Heart left ventricle (tissue), 16 donors: ENCODE measurements around the gene STK11. TPM values are rescaled to one million over a fixed set of nuclear protein-coding genes. Genes with fewer than 3 reads are reported as not detected.

ENCODE experiments used
- ATAC-seq, 4 donors: fragments of 200-7000 bp; cut with Tn5 transposase; one replicate each; pipeline ENCODE4 v1.9.1; 2020 to 2022; ENCODE audit warnings: moderate library complexity in 4 of 4, mild to moderate bottlenecking in 3 of 4, moderate number of reproducible peaks in 1 of 4
- DNase-seq, 5 donors: peaks; one replicate each; pipeline ENCODE4 v3.0.0-alpha.2; 2020
- H3K27ac ChIP-seq, 12 donors: fragments of 200-600 bp; sonication (generic) in 4 of 12; one replicate each; pipeline versions ENCODE4 v1.5.0 to v1.8.0; 2016 to 2022; ENCODE audit warnings: mild to moderate bottlenecking in 2 of 12
- H3K27me3 ChIP-seq, 9 donors: fragments of 200-600 bp; sonication (generic) in 2 of 9; one replicate each; pipeline versions ENCODE4 v1.5.1 to v1.8.0; 2016 to 2022; ENCODE audit warnings: mild to moderate bottlenecking in 3 of 9
- H3K36me3 ChIP-seq, 9 donors: fragments of 200-600 bp; sonication (generic) in 2 of 9; one replicate each; pipeline versions ENCODE4 v1.5.0 to v1.8.0; 2018 to 2022; ENCODE audit warnings: mild to moderate bottlenecking in 2 of 9
- H3K4me1 ChIP-seq, 12 donors: fragments of 200-600 bp; sonication (generic) in 4 of 12; one replicate each; pipeline versions ENCODE4 v1.5.0 to v1.8.0; 2016 to 2022; ENCODE audit warnings: mild to moderate bottlenecking in 3 of 12
- H3K4me3 ChIP-seq, 12 donors: fragments of 200-600 bp; sonication (generic) in 4 of 12; one replicate each; pipeline versions ENCODE4 v1.5.0 to v1.8.0; 2017 to 2022; ENCODE audit warnings: mild to moderate bottlenecking in 9 of 12, moderate library complexity in 4 of 12
- H3K9me3 ChIP-seq, 12 donors: fragments of 200-600 bp; sonication (generic) in 4 of 12; one replicate each; pipeline versions ENCODE4 v1.5.0 to v1.8.0; 2016 to 2022; ENCODE audit warnings: mild to moderate bottlenecking in 1 of 12
- POLR2A ChIP-seq, 2 donors: fragments of 450-650 bp; IDR thresholded peaks; one replicate each; pipeline ENCODE4 v1.6.1; 2017; ENCODE audit warnings: antibody characterized with exemption in 2 of 2, mild to moderate bottlenecking in 2 of 2, moderate library complexity in 2 of 2
- WGBS, 4 donors: extraction: QIAGEN DNeasy Blood & Tissue Kit in 2 of 4; methylation state at CpG; one replicate each; pipeline versions ENCODE4 v1.1.5 to v1.1.7; 2013 to 2018; 5-methylcytosine and 5-hydroxymethylcytosine counted together
- intact Hi-C, 10 donors: fragments of 100-400 bp; cut with DNase I; formaldehyde crosslinking; loops; one replicate each; pipeline versions ENCODE4 v1.11.1 to v1.14.2; 2022
- polyA plus RNA-seq, 2 donors: library from polyadenylated mRNA; stranded (reverse); fragments of 200-250 nt; gene quantifications; one replicate each; pipeline ENCODE4 v1.2.3, GENCODE V29; 2013
- total RNA-seq, 9 donors: library from RNA; depleted of rRNA in 2 of 9; stranded (reverse); fragments of >200 nt in 2 of 9; fragmentation: NEBNext Ultra II Directional in 3 of 9; extraction: Animal tissue kit (Norgen Biotek cat#: 25700) in 3 of 9; gene quantifications; one replicate each; pipeline versions ENCODE4 v1.1.0 to v1.2.4, GENCODE V29; 2016 to 2023
- TF ChIP-seq, protein P1 (sequence below), 12 donors: fragments of 200-600 bp; sonication (generic) in 4 of 12; IDR thresholded peaks; one replicate each; pipeline versions ENCODE4 v1.5.0 to v1.8.0; 2018 to 2022; ENCODE audit warnings: antibody characterized with exemption in 12 of 12, mild to moderate bottlenecking in 5 of 12
- donor health status: ischemic (EF 13 %, LVEDD 7.1; RV severe dilation, severe dysfunction).
- donor health status: healthy with polysubstance abuse.
- donor health status: DM: no; HTN: yes; CAD: no.
- donor health status: DM: no; HTN: no; CAD: no.
- donor health status: ischemic (EF 25% LVEDD 6.9; RV normal size, moderate dysfunction).
- donor health status: ischemic (EF 25% LVEDD 5.7; RV mildly dilated, moderate dysfunction).
- donor health status: healthy.
- donor health status: DM: yes; HTN: yes; CAD: no.
- donor health status: ischemic (EF 35%, LVEDD 5.7; RV mildly dilated, moderate dysfunction).
- donor health status: nonischemic (EF 11% LVEDD 7.7; RV severe dilation, severe dysfunction).
- donor health status: DM: yes; HTN: yes; CAD: no.
- donor health status: PGD.
- donor health status: ischemic (EF 29% LVEDD 5.4; RV normal size, mild dysfunction).
- donor health status: nonischemic (EF 23%, LVEDD 6.1; RV moderate dilation, normal function).

Gene STK11
- total and polyA plus RNA-seq, 11 donors, result 44.7 to 92.0 (median 50.7) TPM

DNA sequence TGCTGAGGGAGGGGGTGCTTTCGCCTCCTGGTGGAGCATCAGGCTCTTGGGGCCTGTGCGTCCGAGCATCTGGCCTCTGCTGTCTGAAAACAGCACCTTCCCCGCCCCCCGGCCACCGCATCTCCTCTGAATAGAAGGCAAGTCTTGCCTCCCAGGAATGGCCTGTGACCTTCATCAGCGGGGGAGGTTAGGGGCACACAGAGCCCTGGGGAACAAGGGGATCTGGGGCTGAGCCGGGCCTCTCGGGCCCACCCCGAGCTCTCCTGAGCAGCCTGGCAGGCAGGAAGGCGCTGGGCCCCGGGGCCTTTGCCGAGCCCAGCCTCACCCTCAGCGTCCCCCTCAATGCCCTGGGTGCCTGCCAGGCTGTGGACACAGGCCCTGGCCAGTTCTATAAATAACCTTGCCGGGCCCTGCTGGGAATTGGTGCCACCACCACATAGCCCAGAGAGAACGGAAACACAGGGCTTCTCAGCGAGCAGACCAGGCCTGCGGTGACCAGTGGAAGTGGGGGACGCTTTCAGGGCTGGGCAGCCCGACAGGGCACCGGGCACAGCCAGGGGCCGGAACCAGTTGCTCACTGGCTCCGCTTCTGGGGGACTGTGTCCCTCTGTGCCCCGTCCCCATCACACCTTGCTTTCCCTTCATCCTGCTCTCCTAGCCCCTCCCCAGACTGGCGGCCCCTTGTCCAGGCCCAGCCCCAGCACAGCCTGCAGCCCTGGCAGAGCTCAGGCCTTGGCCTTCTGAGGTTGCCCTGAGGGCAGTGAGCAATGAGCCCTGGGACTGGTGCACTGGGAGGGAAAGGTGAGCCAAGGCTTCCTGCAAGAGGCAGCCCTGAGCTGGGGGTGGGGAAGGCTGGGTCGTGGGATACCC lies 9.5 kb downstream of the STK11 start:
- peak overlapping the region in 9 of 12 donors; percentile 10 to 32 (median 19) for H3K4me3 ChIP-seq
- no peaks in the 10 kb centered on the region for H3K9me3 ChIP-seq
- TF ChIP-seq, protein P1, sequence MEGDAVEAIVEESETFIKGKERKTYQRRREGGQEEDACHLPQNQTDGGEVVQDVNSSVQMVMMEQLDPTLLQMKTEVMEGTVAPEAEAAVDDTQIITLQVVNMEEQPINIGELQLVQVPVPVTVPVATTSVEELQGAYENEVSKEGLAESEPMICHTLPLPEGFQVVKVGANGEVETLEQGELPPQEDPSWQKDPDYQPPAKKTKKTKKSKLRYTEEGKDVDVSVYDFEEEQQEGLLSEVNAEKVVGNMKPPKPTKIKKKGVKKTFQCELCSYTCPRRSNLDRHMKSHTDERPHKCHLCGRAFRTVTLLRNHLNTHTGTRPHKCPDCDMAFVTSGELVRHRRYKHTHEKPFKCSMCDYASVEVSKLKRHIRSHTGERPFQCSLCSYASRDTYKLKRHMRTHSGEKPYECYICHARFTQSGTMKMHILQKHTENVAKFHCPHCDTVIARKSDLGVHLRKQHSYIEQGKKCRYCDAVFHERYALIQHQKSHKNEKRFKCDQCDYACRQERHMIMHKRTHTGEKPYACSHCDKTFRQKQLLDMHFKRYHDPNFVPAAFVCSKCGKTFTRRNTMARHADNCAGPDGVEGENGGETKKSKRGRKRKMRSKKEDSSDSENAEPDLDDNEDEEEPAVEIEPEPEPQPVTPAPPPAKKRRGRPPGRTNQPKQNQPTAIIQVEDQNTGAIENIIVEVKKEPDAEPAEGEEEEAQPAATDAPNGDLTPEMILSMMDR (IDR thresholded peaks at IDR 0.05), result no peak
- peak in 1 of 2 donors; percentile 21 for TF ChIP-seq POLR2A (IDR thresholded peaks at IDR 0.05)
- ATAC-seq (peak; percentile 74 to 78 (median 76)), DNase-seq (peak; percentile 74 to 89 (median 80))
- peak overlapping the region; percentile 80 to 96 (median 88) for H3K27ac ChIP-seq
- H3K36me3 ChIP-seq, result peaks cover 0 to 22% (median 4%) of the 10 kb centered on the region in 9 donors
- WGBS, 4 donors, result 42 to 57% (median 51%) methylated on average over 16 to 26 of the region's 26 CpGs
- peaks cover 21 to 94% (median 77%) of the 10 kb centered on the region in 12 donors for H3K4me1 ChIP-seq
- H3K27me3 ChIP-seq, result no peaks in the 10 kb centered on the region
- intact Hi-C loops, result loop anchor here in 1 of 10 donors (2.0 kb wide), 1 partner anchor 26 kb away; the partner anchor contains the start of gene ATP5F1D

DNA sequence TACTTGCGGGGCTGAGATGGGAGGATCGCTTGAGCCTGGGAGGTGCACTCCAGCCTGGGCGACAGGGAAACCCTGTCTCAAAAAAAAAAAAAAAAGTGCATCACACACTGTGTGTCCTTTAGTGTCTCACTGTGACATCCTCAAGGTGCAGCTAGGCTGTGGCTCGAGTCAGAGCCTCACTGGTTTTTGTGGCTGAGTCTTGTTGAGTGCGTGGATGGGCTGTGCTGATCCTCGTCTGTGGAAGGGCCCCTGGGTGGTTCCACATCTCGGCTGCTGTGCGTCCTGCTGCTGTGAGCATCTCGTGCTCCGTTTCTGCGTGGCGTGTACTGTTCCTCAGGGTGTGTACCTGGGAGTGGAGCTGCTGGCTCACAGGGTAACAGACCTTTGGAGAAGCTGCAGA lies 11.2 kb downstream of the STK11 start:
- intact Hi-C loops, result no loop called here
- WGBS, 4 donors, result 72 to 79% (median 77%) methylated on average over 12 of the region's 12 CpGs
- Histone ChIP-seq H3K4me1 (peaks cover 21 to 97% (median 83%) of the 10 kb centered on the region in 12 donors), H3K27ac (peak overlapping the region in 11 of 12 donors; percentile 37 to 96 (median 87)), H3K9me3 (no peaks in the 10 kb centered on the region), H3K36me3 (peaks cover 0 to 27% (median 18%) of the 10 kb centered on the region in 9 donors), H3K4me3 (no peak overlapping the region), H3K27me3 (no peaks in the 10 kb centered on the region)
- ATAC-seq (no peak), DNase-seq (no peak)
- TF ChIP-seq POLR2A (IDR thresholded peaks at IDR 0.05), result no peak
- TF ChIP-seq, protein P1 (IDR thresholded peaks at IDR 0.05), result no peak

DNA sequence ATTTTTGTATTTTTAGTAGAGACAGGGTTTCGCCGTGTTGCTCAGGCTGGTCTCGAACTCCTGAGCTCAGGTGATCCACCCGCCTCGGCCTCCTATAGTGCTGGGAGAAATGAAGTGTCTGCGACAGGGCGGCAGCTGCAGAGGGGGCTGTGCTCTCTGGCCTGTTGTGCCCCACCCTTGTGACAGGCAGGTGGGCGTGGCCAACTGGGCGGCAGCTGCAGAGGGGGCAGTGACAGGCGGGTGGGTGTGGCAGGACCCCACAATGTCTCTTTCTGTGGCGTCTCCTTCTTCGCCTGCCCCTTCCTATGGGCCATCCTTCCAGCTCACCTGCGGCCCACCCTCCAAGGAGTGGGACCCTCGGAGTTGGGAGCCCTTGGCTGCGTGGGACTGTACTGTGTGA lies 11.8 kb downstream of the STK11 start:
- Histone ChIP-seq H3K4me3 (no peak overlapping the region), H3K9me3 (no peaks in the 10 kb centered on the region), H3K36me3 (peaks cover 0 to 31% (median 24%) of the 10 kb centered on the region in 9 donors), H3K4me1 (peaks cover 21 to 96% (median 83%) of the 10 kb centered on the region in 12 donors), H3K27ac (peak overlapping the region; percentile 52 to 96 (median 87)), H3K27me3 (no peaks in the 10 kb centered on the region)
- TF ChIP-seq, protein P1 (IDR thresholded peaks at IDR 0.05), result no peak
- no peak for TF ChIP-seq POLR2A (IDR thresholded peaks at IDR 0.05)
- intact Hi-C loops, result no loop called here
- peak in 1 of 5 donors; percentile 46 for DNase-seq
- WGBS, 4 donors, result 76 to 89% (median 82%) methylated on average over 11 to 15 of the region's 15 CpGs
- ATAC-seq, result no peak
